GM12891 (cell line): ENCODE measurements around the gene ROBO2.

Source experiments
- PAX5 ChIP-seq: IDR thresholded peaks from 2 replicates; pipeline ENCODE4 v1.6.1; 2011; ENCODE audit warnings: low read length, moderate library complexity, mild to moderate bottlenecking; ENCODE audit not compliant: insufficient read depth, severe bottlenecking
- POLR2A ChIP-seq: IDR thresholded peaks from 2 replicates; pipeline ENCODE4 v1.6.1; 2011; ENCODE audit warnings: low read depth, low read length, control low read depth
- POLR2AphosphoS5 ChIP-seq: IDR thresholded peaks from 2 replicates; pipeline ENCODE4 v1.6.1; 2011; ENCODE audit warnings: low read depth, low read length, control low read depth
- SPI1 ChIP-seq: IDR thresholded peaks from 2 replicates; pipeline ENCODE4 v1.6.1; 2011; ENCODE audit warnings: low read depth, low read length, control low read depth
- TAF1 ChIP-seq: IDR thresholded peaks from 2 replicates; pipeline ENCODE4 v1.6.1; 2011; ENCODE audit warnings: low read depth, low read length, control low read depth

GRCh38 chr3:77686560-77686959 is 646.7 kb downstream of the ROBO2 start:
- no peak for TF ChIP-seq POLR2A
- no peak for TF ChIP-seq TAF1
- no peak for TF ChIP-seq POLR2AphosphoS5
- TF ChIP-seq PAX5, result no peak
- TF ChIP-seq SPI1, result no peak
